ENCODE data around the gene ANKRD28. TPM values are rescaled to one million over a fixed set of nuclear protein-coding genes. Genes with fewer than 3 reads are reported as not detected.

The ANKRD28 gene
- total and polyA plus RNA-seq, 9 of the 15 experiments (the other 6 are each of a cell fraction or from before 2014, with no cell fraction given): 11.7 to 66.0 (median 36.7) TPM

GRCh38 chr3:15758295-15758694 lies 39.5 kb downstream of the ANKRD28 start:
- in situ Hi-C loops (cut with MboI) (no loop called here), intact Hi-C loops (cut with micrococcal nuclease) (no loop called here)
- TF ChIP-seq SMARCB1 (IDR thresholded peaks at IDR 0.05; ENCODE audit: insufficient read length, low read depth): no peak
- no peak for TF ChIP-seq TBP (optimal IDR thresholded peaks at IDR 0.05; ENCODE audit: low read depth, low read length)
- TF ChIP-seq RAD21 (CRISPR knock-in tag; conservative IDR thresholded peaks at IDR 0.05 in 1 of 2, IDR thresholded peaks at IDR 0.05 in 1 of 2): no peak
- TF ChIP-seq CHD4 (IDR thresholded peaks at IDR 0.05; ENCODE audit: insufficient read depth, insufficient replicate concordance, low read depth, low read length, poor library complexity, severe bottlenecking): no peak
- no peak for TF ChIP-seq HES1 (IDR thresholded peaks at IDR 0.05; ENCODE audit: low read depth)
- TF ChIP-seq JUN (IDR thresholded peaks at IDR 0.05; ENCODE audit: borderline replicate concordance, low read depth, low read length): no peak
- TF ChIP-seq JUN (CRISPR knock-in tag; IDR thresholded peaks at IDR 0.05; ENCODE audit: borderline replicate concordance): no peak
- no peak for TF ChIP-seq MCM7 (IDR thresholded peaks at IDR 0.05)
- TF ChIP-seq SNAPC5 (CRISPR knock-in tag; IDR thresholded peaks at IDR 0.05): no peak
- no peak for TF ChIP-seq ATF6 (CRISPR knock-in tag; IDR thresholded peaks at IDR 0.05)
- TF ChIP-seq TFAP4 (CRISPR knock-in tag; IDR thresholded peaks at IDR 0.05; ENCODE audit: borderline replicate concordance): no peak
- TF ChIP-seq ZNF57 (CRISPR knock-in tag; IDR thresholded peaks at IDR 0.05): no peak
- no peak for TF ChIP-seq NEUROD1 (IDR thresholded peaks at IDR 0.05; ENCODE audit: borderline replicate concordance, low read depth, low read length, partially characterized antibody)
- no peak for TF ChIP-seq ZNF143 (CRISPR knock-in tag; IDR thresholded peaks at IDR 0.05)
- FAIRE-seq: no peak
- Histone ChIP-seq H3K27ac (ENCODE audit: extremely low read depth, low read depth, low read length) (no peak overlapping the region), H2AFZ (ENCODE audit: low read depth, low read length) (no peak overlapping the region), H3K9me3 (replicated peaks; ENCODE audit: control insufficient read depth, insufficient read depth, low read depth, low read length) (no peaks in the 10 kb centered on the region), H3K9me1 (ENCODE audit: control insufficient read depth, insufficient read depth, low read length) (no peaks in the 10 kb centered on the region), H3K9ac (ENCODE audit: insufficient read depth in 1 of 2, low read depth in 2 of 2, low read length in 2 of 2) (no peak overlapping the region), H3K27me3 (ENCODE audit: control insufficient read depth in 2 of 2, insufficient read depth in 2 of 2, low read length in 2 of 2) (no peaks in the 10 kb centered on the region), H3K79me2 (ENCODE audit: control insufficient read depth, insufficient read depth, low read length) (no peaks in the 10 kb centered on the region), H3K4me1 (replicated peaks in 1 of 2; ENCODE audit: control insufficient read depth in 2 of 2, insufficient read depth in 2 of 2, low read length in 2 of 2) (no peaks in the 10 kb centered on the region), H4K20me1 (replicated peaks; ENCODE audit: control insufficient read depth, insufficient read depth, low read length) (no peaks in the 10 kb centered on the region), H3K4me3 (no peak overlapping the region), H3K4me2 (ENCODE audit: insufficient read depth, low read length) (no peak overlapping the region), H3K36me3 (ENCODE audit: control insufficient read depth, insufficient read depth, low read length) (peaks cover 8% of the 10 kb centered on the region; the same call in 2 of the 3 replicates)
- ChIA-PET CTCF (ENCODE audit: low intra/inter-chr PET ratio) (no interaction called here), POLR2A (interaction anchor here (1.2 kb wide), 1 partner anchor 14 kb away, joined by 3 read pairs; no protein-coding TSS in a partner anchor)
- WGBS (ENCODE audit: insufficient coverage, low coverage, missing lambda C conversion rate): 83% methylated on average over 3 of the region's 3 CpGs
- no peak for ATAC-seq
- no TSS peak for BruUV-seq (replicated peaks)
- DNase-seq (ENCODE audit: extremely low read depth in 1 of 4, low spot score in 3 of 4): no peak

Measured in K562 (cell line).